KMS-11 (cell line): ENCODE results near the gene BRINP3.

ENCODE experiments used
- H2AFZ ChIP-seq: fragments of 200-600 bp; sonication (generic); 2 replicates; pipeline ENCODE4 v1.6.1; 2016; ENCODE audit warnings: antibody characterized with exemption, mixed run types, low read depth
- H3K27ac ChIP-seq: fragments of 200-600 bp; sonication (generic); 2 replicates; pipeline ENCODE4 v1.6.1; 2016; ENCODE audit warnings: mild to moderate bottlenecking, mixed run types
- H3K27me3 ChIP-seq: fragments of 200-600 bp; sonication (generic); 2 replicates; pipeline ENCODE4 v1.6.1; 2017; ENCODE audit warnings: mild to moderate bottlenecking, low read depth, mixed run types, moderate library complexity; ENCODE audit not compliant: insufficient read depth
- H3K36me3 ChIP-seq: fragments of 200-600 bp; sonication (generic); 2 replicates; pipeline ENCODE4 v1.6.1; 2017; ENCODE audit warnings: mild to moderate bottlenecking, mixed run types; ENCODE audit not compliant: insufficient read depth
- H3K4me1 ChIP-seq: fragments of 200-600 bp; sonication (generic); 2 replicates; pipeline ENCODE4 v1.6.1; 2016; ENCODE audit warnings: mild to moderate bottlenecking, low read depth, mixed run types; ENCODE audit not compliant: poor library complexity, severe bottlenecking
- H3K4me2 ChIP-seq: fragments of 200-600 bp; sonication (generic); 2 replicates; pipeline ENCODE4 v1.7.0; 2016; ENCODE audit warnings: mild to moderate bottlenecking, mixed run types
- H3K4me3 ChIP-seq: fragments of 200-600 bp; sonication (generic); IDR thresholded peaks from 2 replicates; pipeline ENCODE4 v1.6.1; 2017; ENCODE audit warnings: low read depth, low read length, mixed read lengths; ENCODE audit not compliant: insufficient read depth
- H3K79me2 ChIP-seq: fragments of 200-600 bp; sonication (generic); 2 replicates; pipeline ENCODE4 v1.6.1; 2016; ENCODE audit warnings: low read depth, mixed run types; ENCODE audit not compliant: insufficient read depth
- H3K9ac ChIP-seq: fragments of 200-600 bp; sonication (generic); 2 replicates; pipeline ENCODE4 v1.6.1; 2016; ENCODE audit warnings: mild to moderate bottlenecking, mixed run types
- H4K20me1 ChIP-seq: fragments of 200-600 bp; sonication (generic); 2 replicates; pipeline ENCODE4 v1.6.1; 2016; ENCODE audit warnings: mild to moderate bottlenecking, mixed run types; ENCODE audit not compliant: insufficient read depth
- TF ChIP-seq, protein P1 (sequence below): fragments of 200-600 bp; sonication (generic); conservative IDR thresholded peaks from 2 replicates; pipeline ENCODE4 v1.6.1; 2017; ENCODE audit warnings: low read depth, mild to moderate bottlenecking, antibody characterized with exemption, low read length, moderate library complexity, mixed read lengths

Gene BRINP3

DNA sequence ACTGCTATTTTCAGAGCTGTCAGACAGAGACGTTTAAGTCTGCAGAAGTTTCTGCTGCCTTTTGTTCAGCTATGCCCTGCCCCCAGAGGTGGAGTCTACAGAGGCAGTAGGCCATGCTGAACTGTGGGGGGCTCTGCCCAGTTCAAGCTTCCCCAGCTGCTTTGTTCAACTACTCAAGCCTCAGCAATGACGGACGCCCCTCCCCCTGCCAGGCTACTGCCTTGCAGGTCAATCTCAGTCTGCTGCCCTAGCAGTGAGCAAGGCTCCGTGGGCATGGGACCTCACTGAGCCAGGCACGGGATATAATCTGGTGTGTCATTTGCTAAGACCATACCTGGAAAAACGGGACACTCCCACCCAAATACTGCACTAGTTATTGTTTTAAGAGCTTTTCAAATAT lies 219.7 kb downstream of the BRINP3 start:
- Histone ChIP-seq H3K9ac (no peak overlapping the region), H3K4me2 (no peak overlapping the region), H3K36me3 (no peaks in the 10 kb centered on the region), H3K4me3 (no peak overlapping the region), H3K27ac (no peak overlapping the region), H3K4me1 (no peaks in the 10 kb centered on the region), H3K27me3 (no peaks in the 10 kb centered on the region), H2AFZ (no peak overlapping the region), H4K20me1 (no peaks in the 10 kb centered on the region), H3K79me2 (no peaks in the 10 kb centered on the region)
- TF ChIP-seq, protein P1, sequence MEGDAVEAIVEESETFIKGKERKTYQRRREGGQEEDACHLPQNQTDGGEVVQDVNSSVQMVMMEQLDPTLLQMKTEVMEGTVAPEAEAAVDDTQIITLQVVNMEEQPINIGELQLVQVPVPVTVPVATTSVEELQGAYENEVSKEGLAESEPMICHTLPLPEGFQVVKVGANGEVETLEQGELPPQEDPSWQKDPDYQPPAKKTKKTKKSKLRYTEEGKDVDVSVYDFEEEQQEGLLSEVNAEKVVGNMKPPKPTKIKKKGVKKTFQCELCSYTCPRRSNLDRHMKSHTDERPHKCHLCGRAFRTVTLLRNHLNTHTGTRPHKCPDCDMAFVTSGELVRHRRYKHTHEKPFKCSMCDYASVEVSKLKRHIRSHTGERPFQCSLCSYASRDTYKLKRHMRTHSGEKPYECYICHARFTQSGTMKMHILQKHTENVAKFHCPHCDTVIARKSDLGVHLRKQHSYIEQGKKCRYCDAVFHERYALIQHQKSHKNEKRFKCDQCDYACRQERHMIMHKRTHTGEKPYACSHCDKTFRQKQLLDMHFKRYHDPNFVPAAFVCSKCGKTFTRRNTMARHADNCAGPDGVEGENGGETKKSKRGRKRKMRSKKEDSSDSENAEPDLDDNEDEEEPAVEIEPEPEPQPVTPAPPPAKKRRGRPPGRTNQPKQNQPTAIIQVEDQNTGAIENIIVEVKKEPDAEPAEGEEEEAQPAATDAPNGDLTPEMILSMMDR: no peak

DNA sequence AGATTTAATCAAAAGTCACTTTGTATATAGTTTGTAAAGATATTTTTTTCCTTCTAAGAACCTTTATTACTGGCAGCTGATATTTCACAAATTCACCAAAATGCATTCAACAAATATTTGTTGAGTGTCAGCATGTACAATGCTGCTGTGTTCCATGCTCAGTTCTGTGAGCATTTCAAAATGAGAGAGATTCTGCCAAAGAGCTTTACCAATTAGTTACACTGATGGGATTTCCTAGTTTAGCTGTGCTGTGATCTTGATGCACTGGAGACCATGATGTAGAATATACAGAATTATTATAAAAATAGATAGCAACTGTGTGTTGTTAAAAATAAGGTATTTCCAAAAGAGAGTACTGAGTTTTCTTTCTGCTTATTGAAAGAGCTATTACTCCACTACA lies 225.6 kb downstream of the BRINP3 start:
- Histone ChIP-seq H3K4me3 (no peak overlapping the region), H2AFZ (no peak overlapping the region), H4K20me1 (no peaks in the 10 kb centered on the region), H3K79me2 (no peaks in the 10 kb centered on the region), H3K36me3 (no peaks in the 10 kb centered on the region), H3K27me3 (no peaks in the 10 kb centered on the region), H3K4me2 (no peak overlapping the region), H3K27ac (no peak overlapping the region), H3K9ac (no peak overlapping the region), H3K4me1 (no peaks in the 10 kb centered on the region)
- TF ChIP-seq, protein P1: no peak

DNA sequence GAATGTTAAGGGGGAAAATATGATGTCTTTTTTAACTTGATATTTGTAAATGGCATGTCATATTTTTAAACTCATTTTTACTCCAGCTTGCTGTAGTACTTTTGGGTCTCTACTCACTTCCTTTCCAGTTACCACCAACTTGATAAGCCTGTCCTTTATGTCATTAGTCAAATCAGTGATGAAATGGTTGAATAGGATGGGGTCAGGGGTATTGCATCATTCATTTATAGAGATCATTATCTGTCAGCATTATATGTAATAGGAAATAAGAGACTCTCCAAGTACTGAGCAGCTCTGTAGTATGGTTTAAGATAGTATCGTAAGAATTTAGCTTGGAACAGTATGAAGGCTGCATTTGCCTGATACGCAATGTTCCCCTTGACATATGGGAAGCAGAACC lies 227.3 kb downstream of the BRINP3 start:
- TF ChIP-seq, protein P1: no peak
- Histone ChIP-seq H3K79me2 (no peaks in the 10 kb centered on the region), H3K4me2 (no peak overlapping the region), H3K27ac (no peak overlapping the region), H2AFZ (no peak overlapping the region), H3K36me3 (no peaks in the 10 kb centered on the region), H3K27me3 (no peaks in the 10 kb centered on the region), H4K20me1 (no peaks in the 10 kb centered on the region), H3K4me3 (no peak overlapping the region), H3K4me1 (no peaks in the 10 kb centered on the region), H3K9ac (no peak overlapping the region)

DNA sequence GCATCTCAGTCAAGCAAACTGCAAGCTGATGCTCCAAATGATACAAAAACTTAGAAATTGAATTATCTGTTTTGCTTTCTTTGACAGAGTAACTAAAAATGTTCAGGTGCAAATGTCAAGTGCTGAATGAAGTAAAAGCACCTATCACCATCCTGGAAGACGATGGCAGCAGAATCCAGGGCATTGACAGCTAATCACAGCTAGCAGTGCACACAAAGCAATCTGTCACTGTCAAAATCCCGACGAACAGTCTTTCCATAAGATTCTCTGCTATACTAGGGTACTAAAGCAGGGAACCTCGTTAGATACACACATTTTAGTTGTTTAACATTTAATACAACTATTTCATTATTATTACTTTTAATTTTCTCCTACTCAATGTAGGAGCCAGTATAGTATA lies 233.3 kb downstream of the BRINP3 start:
- Histone ChIP-seq H2AFZ (no peak overlapping the region), H4K20me1 (no peaks in the 10 kb centered on the region), H3K9ac (no peak overlapping the region), H3K79me2 (no peaks in the 10 kb centered on the region), H3K4me1 (no peaks in the 10 kb centered on the region), H3K27me3 (no peaks in the 10 kb centered on the region), H3K36me3 (no peaks in the 10 kb centered on the region), H3K4me2 (no peak overlapping the region), H3K27ac (no peak overlapping the region), H3K4me3 (no peak overlapping the region)
- TF ChIP-seq, protein P1: no peak

DNA sequence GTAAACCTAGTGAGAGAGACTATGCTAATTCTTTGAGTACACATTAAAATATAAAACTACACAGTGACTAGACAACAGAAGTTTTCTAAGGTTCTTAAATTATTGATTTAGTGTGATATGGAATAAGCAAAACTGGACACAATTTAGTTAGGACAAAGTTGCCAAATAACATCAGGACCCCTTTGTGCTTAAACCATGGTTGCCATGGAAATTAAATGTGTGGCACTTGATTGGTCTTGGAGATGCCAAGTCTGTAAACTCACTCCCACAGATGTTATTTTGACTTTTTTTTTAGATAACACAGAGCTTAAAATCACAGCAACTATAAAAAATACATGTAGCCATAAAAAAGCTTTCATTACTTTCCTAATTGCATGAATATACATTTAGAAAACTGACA lies 234.6 kb downstream of the BRINP3 start:
- no peak overlapping the region for H3K4me2 ChIP-seq
- H2AFZ ChIP-seq: no peak overlapping the region
- H3K36me3 ChIP-seq: no peaks in the 10 kb centered on the region
- no peak overlapping the region for H3K9ac ChIP-seq
- no peaks in the 10 kb centered on the region for H3K79me2 ChIP-seq
- no peak overlapping the region for H3K4me3 ChIP-seq
- no peaks in the 10 kb centered on the region for H3K4me1 ChIP-seq
- TF ChIP-seq, protein P1: no peak
- no peaks in the 10 kb centered on the region for H3K27me3 ChIP-seq
- H3K27ac ChIP-seq: no peak overlapping the region
- no peaks in the 10 kb centered on the region for H4K20me1 ChIP-seq
